ENCODE measurements around the gene SFPQ.

DNA sequence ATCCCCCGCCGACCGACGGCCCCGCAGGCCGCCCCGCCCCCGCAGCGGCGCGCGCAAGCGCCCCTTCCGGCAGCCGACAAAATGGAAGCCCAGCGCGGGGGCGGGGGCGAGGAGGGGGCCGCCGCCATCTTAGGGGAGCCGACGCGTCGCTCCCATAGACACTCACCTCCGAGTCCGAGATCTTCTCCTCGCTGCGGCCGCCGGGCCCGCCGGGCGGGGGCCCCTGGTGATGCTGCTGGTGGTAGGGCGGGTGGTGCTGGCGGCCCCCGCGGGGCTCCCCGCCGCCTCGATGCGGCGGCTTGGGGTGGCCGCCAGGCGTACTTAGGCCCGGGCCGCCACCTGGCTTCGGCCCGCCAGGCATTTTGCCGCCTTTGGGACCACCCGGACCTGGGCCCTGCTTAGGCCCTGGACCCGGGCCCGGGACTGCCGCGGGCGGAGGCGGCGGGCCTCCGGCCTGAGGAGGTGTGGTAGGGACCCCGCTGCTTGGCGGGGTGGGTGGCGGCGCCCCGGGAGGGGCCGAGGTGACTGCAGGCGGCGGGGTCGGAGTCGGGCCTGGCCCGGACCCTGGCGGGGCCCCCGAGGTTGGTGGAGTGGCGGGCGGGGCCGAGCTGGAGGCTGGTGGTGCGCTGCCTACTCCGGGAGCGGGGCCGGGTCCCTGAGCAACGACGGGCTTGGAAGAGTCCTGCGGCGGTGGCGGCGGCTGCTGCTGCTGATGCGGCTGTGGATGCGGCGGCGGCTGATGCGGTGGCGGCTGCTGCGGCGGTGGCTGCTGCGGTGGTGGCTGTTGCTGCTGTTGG is 691 bp downstream of the SFPQ start:
- TF ChIP-seq CTCF (IDR thresholded peaks at IDR 0.05; ENCODE audit: poor library complexity) (peak; percentile 4), EZH2 (IDR thresholded peaks at IDR 0.05; ENCODE audit: borderline replicate concordance) (no peak), EZH2phosphoT487 (IDR thresholded peaks at IDR 0.05; ENCODE audit: low read depth, severe bottlenecking, unreplicated experiment) (no peak)
